HCT116 (cell line): ENCODE measurements around the gene NIM1K. TPM values are rescaled to one million over a fixed set of nuclear protein-coding genes. Genes with fewer than 3 reads are reported as not detected.

Experiments used
- ATAC-seq: fragments of 200-7000 bp; cut with Tn5 transposase; 2 replicates; pipeline ENCODE4 v1.9.1; 2020; ENCODE audit warnings: mild to moderate bottlenecking, moderate library complexity
- BruUV-seq: library from RNA; stranded (reverse); fragments of 400-500 nt; replicated peaks from 2 replicates; lab custom pipeline; 2021; lab: Mats Ljungman, UMichigan
- CTCF ChIA-PET: fragments of 300-600 bp; sonication (Branson Sonifier 250); formaldehyde crosslinking; loops from one replicate; lab custom pipeline; 2021; ENCODE audit warnings: antibody characterized with exemption; lab: Charles Lee
- POLR2A ChIA-PET: fragments of 300-600, 350-600 bp; sonication (Branson Sonifier 250); formaldehyde crosslinking; loops from one replicate; lab custom pipeline; 2021; ENCODE audit warnings: antibody characterized with exemption; lab: Charles Lee
- RAD21 ChIA-PET, 2 experiments: fragments of 300-600 bp; sonication (Branson Sonifier 250); formaldehyde crosslinking; loops; one replicate each; lab custom pipeline; 2023; ENCODE audit warnings: low total read pairs in 2 of 2; ENCODE audit not compliant: uncharacterized antibody in 2 of 2, unreplicated experiment in 2 of 2, low non-redundant PET in 1 of 2; lab: Charles Lee
- DNase-seq: peaks from one replicate; pipeline ENCODE4 v3.0.0-alpha.2; 2010; ENCODE audit warnings: low read depth, low spot score
- H2AFZ ChIP-seq: fragments of 200-600 bp; shearing (Covaris generic), sonication (generic); 2 replicates; pipeline ENCODE4 v1.6.1; 2017; ENCODE audit warnings: low read depth, mixed run types, mixed read lengths, antibody characterized with exemption, low read length; ENCODE audit not compliant: poor library complexity, severe bottlenecking
- H3K27ac ChIP-seq: 2 replicates; pipeline ENCODE4 v1.5.1; 2012; ENCODE audit warnings: low read depth, low read length
- H3K27me3 ChIP-seq: fragments of 200-600 bp; sonication (generic); 2 replicates; pipeline ENCODE4 v1.6.1; 2016; ENCODE audit warnings: mixed run types, low read length, mixed read lengths; ENCODE audit not compliant: insufficient read depth
- H3K36me3 ChIP-seq, 2 experiments: fragments of 200-500 bp in 1 of 2; fragments of 200-600 bp in 1 of 2; sonication (Bioruptor generic) in 1 of 2; sonication (generic) in 1 of 2; 2 replicates each; pipeline versions ENCODE4 v1.5.1 to v1.6.1; 2014 to 2016; ENCODE audit warnings: low read length in 2 of 2, inconsistent platforms in 1 of 2, mixed read lengths in 1 of 2, mixed run types in 1 of 2; ENCODE audit not compliant: insufficient read depth in 2 of 2, control insufficient read depth in 1 of 2
- H3K4me1 ChIP-seq, 2 experiments: fragments of 200-600 bp in 1 of 2; sonication (generic) in 1 of 2; 2 replicates each; pipeline versions ENCODE4 v1.5.1 to v1.6.1; 2012 to 2017; ENCODE audit warnings: low read length in 2 of 2, inconsistent platforms in 1 of 2, mild to moderate bottlenecking in 1 of 2, mixed read lengths in 1 of 2, mixed run types in 1 of 2, moderate library complexity in 1 of 2; ENCODE audit not compliant: insufficient read depth in 2 of 2, control insufficient read depth in 1 of 2
- H3K4me2 ChIP-seq: fragments of 200-600 bp; sonication (generic); 2 replicates; pipeline ENCODE4 v1.6.1; 2017; ENCODE audit warnings: mixed run types, low read length, mixed read lengths
- H3K4me3 ChIP-seq, 2 experiments: fragments of 200-600 bp in 1 of 2; sonication (generic) in 1 of 2; replicated peaks in 1 of 2; 2 replicates each; pipeline ENCODE4 v1.5.1; 2011 to 2016; ENCODE audit warnings: low read length in 2 of 2, control low read depth in 1 of 2, low read depth in 1 of 2, mild to moderate bottlenecking in 1 of 2, mixed read lengths in 1 of 2, mixed run types in 1 of 2
- H3K79me2 ChIP-seq: fragments of 200-600 bp; sonication (generic); 2 replicates; pipeline ENCODE4 v1.6.1; 2017; ENCODE audit warnings: mild to moderate bottlenecking, mixed run types, low read length, moderate library complexity, mixed read lengths; ENCODE audit not compliant: insufficient read depth
- H3K9ac ChIP-seq: fragments of 200-600 bp; sonication (generic); 2 replicates; pipeline ENCODE4 v1.6.1; 2016; ENCODE audit warnings: low read length, mixed read lengths
- H3K9me2 ChIP-seq: fragments of 200-600 bp; sonication (generic), shearing (Covaris generic); 2 replicates; pipeline ENCODE4 v1.6.1; 2017; ENCODE audit warnings: mixed run types, mild to moderate bottlenecking, moderate library complexity; ENCODE audit not compliant: insufficient read depth
- H3K9me3 ChIP-seq, 2 experiments: fragments of 200-500 bp in 1 of 2; fragments of 200-600 bp in 1 of 2; sonication (Bioruptor generic) in 1 of 2; sonication (generic) in 1 of 2; 2 replicates each; pipeline ENCODE4 v1.6.1; 2014 to 2017; ENCODE audit warnings: low read length in 2 of 2, mixed read lengths in 2 of 2, inconsistent platforms in 1 of 2, low read depth in 1 of 2, mild to moderate bottlenecking in 1 of 2, mixed run types in 1 of 2, moderate library complexity in 1 of 2; ENCODE audit not compliant: control insufficient read depth in 1 of 2, insufficient read depth in 1 of 2
- H4K20me1 ChIP-seq: fragments of 200-600 bp; sonication (generic), shearing (Covaris generic); 2 replicates; pipeline ENCODE4 v1.6.1; 2017; ENCODE audit warnings: mixed run types, mild to moderate bottlenecking, moderate library complexity; ENCODE audit not compliant: insufficient read depth
- CBX3 ChIP-seq: IDR thresholded peaks from 2 replicates; pipeline ENCODE4 v1.6.1; 2012; ENCODE audit warnings: low read depth
- CEBPB ChIP-seq: IDR thresholded peaks from 2 replicates; pipeline ENCODE4 v1.6.1; 2012; ENCODE audit warnings: low read depth
- EGR1 ChIP-seq: IDR thresholded peaks from 2 replicates; pipeline ENCODE4 v1.6.1; 2012; ENCODE audit warnings: low read depth
- ELF1 ChIP-seq: IDR thresholded peaks from 2 replicates; pipeline ENCODE4 v1.6.1; 2012; ENCODE audit warnings: low read depth, borderline replicate concordance
- EZH2 ChIP-seq: fragments of 200-600 bp; sonication (generic); IDR thresholded peaks from 2 replicates; pipeline ENCODE4 v1.6.1; 2017; ENCODE audit warnings: antibody characterized with exemption, mixed run types
- EZH2phosphoT487 ChIP-seq: fragments of 200-600 bp; IDR thresholded peaks from 2 replicates; pipeline ENCODE4 v1.6.1; 2018; ENCODE audit warnings: antibody characterized with exemption, borderline replicate concordance
- FOSL1 ChIP-seq: IDR thresholded peaks from 2 replicates; pipeline ENCODE4 v1.6.1; 2012; ENCODE audit warnings: low read depth
- JUND ChIP-seq: IDR thresholded peaks from 2 replicates; pipeline ENCODE4 v1.6.1; 2012
- POLR2A ChIP-seq: IDR thresholded peaks from 2 replicates; pipeline ENCODE4 v1.7.0; 2011; ENCODE audit warnings: borderline replicate concordance; ENCODE audit not compliant: insufficient read depth, insufficient read length; ENCODE audit errors: extremely low read depth
- POLR2AphosphoS5 ChIP-seq: IDR thresholded peaks from 2 replicates; pipeline ENCODE4 v1.6.1; 2011; ENCODE audit warnings: mild to moderate bottlenecking, low read depth, low read length, moderate library complexity
- RAD21 ChIP-seq: IDR thresholded peaks from 2 replicates; pipeline ENCODE4 v1.6.1; 2012; ENCODE audit warnings: low read depth, mild to moderate bottlenecking
- SP1 ChIP-seq: IDR thresholded peaks from 2 replicates; pipeline ENCODE4 v1.6.1; 2012; ENCODE audit warnings: low read depth
- SRF ChIP-seq: IDR thresholded peaks from 2 replicates; pipeline ENCODE4 v1.6.1; 2012; ENCODE audit warnings: low read depth
- TCF7L2 ChIP-seq: IDR thresholded peaks from 2 replicates; pipeline ENCODE4 v1.7.0; 2011; ENCODE audit warnings: borderline replicate concordance, inconsistent platforms; ENCODE audit not compliant: insufficient read depth, insufficient read length; ENCODE audit errors: extremely low read depth
- YY1 ChIP-seq: IDR thresholded peaks from 2 replicates; pipeline ENCODE4 v1.6.1; 2011; ENCODE audit warnings: low read length, low read depth, moderate library complexity, mild to moderate bottlenecking; ENCODE audit not compliant: insufficient replicate concordance; ENCODE audit errors: extremely low read depth
- ZFX ChIP-seq: fragments of 450-650 bp; IDR thresholded peaks from 2 replicates; pipeline ENCODE4 v1.6.1; 2017
- ZNF274 ChIP-seq: fragments of 200-500 bp; sonication (Bioruptor generic); IDR thresholded peaks from 2 replicates; pipeline ENCODE4 v1.6.1; 2014; ENCODE audit warnings: mild to moderate bottlenecking, low read depth, low read length, inconsistent platforms
- intact Hi-C: fragments of 100-400 bp; cut with micrococcal nuclease; formaldehyde crosslinking; loops from 2 replicates; pipeline ENCODE4 v1.10.0; 2022
- total RNA-seq: library from RNA; stranded (reverse); gene quantifications from one replicate; pipeline ENCODE4 v1.2.1, GENCODE V29; 2021; ENCODE audit not compliant: unreplicated experiment
- TF ChIP-seq, protein P1 (sequence below): IDR thresholded peaks from 2 replicates; pipeline ENCODE4 v1.6.1; 2011; ENCODE audit warnings: mild to moderate bottlenecking, low read length, moderate library complexity; ENCODE audit not compliant: insufficient replicate concordance; ENCODE audit errors: extremely low read depth
- TF ChIP-seq, protein P2 (sequence below): IDR thresholded peaks from 2 replicates; pipeline ENCODE4 v1.6.1; 2012
- TF ChIP-seq, protein P3 (sequence below), 3 experiments: fragments of 200-600 bp in 1 of 3; sonication (generic) in 1 of 3; IDR thresholded peaks in 2 of 3; conservative IDR thresholded peaks in 1 of 3; 2 replicates each; pipeline ENCODE4 v1.5.1; 2012 to 2017; ENCODE audit warnings: low read depth in 2 of 3, low read length in 2 of 3, antibody characterized with exemption in 1 of 3, borderline replicate concordance in 1 of 3, control low read depth in 1 of 3, mild to moderate bottlenecking in 1 of 3, mixed read lengths in 1 of 3, mixed run types in 1 of 3, moderate library complexity in 1 of 3; ENCODE audit not compliant: insufficient read depth in 1 of 3
- TF ChIP-seq, protein P4 (sequence below): IDR thresholded peaks from 2 replicates; pipeline ENCODE4 v1.6.1; 2012

The NIM1K gene
- total RNA-seq, 1 experiment from 2014 or later = 0.44 TPM

- CTCF ChIA-PET = interaction anchor here (0.9 to 1.6 kb wide), 2 partner anchors 8 to 171 kb away, joined by 3 to 6 read pairs; no protein-coding TSS in a partner anchor
- BruUV-seq = no TSS peak
- no peaks in the 10 kb centered on the region for H3K9me2 ChIP-seq
- peak within 1 kb of the TSS; percentile 71 for H3K27ac ChIP-seq
- peaks cover 11 to 32% of the 10 kb centered on the region in 2 experiments; a peak in 3 of 4 replicates for H3K4me1 ChIP-seq
- H3K9ac ChIP-seq = peak within 1 kb of the TSS; percentile 91
- intact Hi-C loops = loop anchor here (10.0 kb wide), 1 partner anchor 188 kb away; the partner anchor contains the start of gene ZNF131
- RAD21 ChIA-PET = no interaction called here
- peak within 1 kb of the TSS; percentile 89 for H3K4me2 ChIP-seq
- no peaks in the 10 kb centered on the region for H3K36me3 ChIP-seq
- peak; percentile 99 for DNase-seq
- H3K9me3 ChIP-seq = no peaks in the 10 kb centered on the region
- H3K79me2 ChIP-seq = peaks cover 48% of the 10 kb centered on the region
- H3K4me3 ChIP-seq = peak within 1 kb of the TSS; percentile 88 to 91
- ATAC-seq = peak; percentile 92
- H4K20me1 ChIP-seq = no peaks in the 10 kb centered on the region
- H2AFZ ChIP-seq = peak within 1 kb of the TSS; percentile 51
- POLR2A ChIA-PET = interaction anchor here (0.6 to 1.9 kb wide), 8 partner anchors 9 to 925 kb away, joined by 3 to 5 read pairs (median 4); partner anchors contain the start of genes TMEM267 and ZNF131
- no peaks in the 10 kb centered on the region for H3K27me3 ChIP-seq
- TF ChIP-seq, protein P1, sequence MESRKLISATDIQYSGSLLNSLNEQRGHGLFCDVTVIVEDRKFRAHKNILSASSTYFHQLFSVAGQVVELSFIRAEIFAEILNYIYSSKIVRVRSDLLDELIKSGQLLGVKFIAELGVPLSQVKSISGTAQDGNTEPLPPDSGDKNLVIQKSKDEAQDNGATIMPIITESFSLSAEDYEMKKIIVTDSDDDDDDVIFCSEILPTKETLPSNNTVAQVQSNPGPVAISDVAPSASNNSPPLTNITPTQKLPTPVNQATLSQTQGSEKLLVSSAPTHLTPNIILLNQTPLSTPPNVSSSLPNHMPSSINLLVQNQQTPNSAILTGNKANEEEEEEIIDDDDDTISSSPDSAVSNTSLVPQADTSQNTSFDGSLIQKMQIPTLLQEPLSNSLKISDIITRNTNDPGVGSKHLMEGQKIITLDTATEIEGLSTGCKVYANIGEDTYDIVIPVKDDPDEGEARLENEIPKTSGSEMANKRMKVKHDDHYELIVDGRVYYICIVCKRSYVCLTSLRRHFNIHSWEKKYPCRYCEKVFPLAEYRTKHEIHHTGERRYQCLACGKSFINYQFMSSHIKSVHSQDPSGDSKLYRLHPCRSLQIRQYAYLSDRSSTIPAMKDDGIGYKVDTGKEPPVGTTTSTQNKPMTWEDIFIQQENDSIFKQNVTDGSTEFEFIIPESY = peak; percentile 82
- TF ChIP-seq TCF7L2 = no peak
- no peak for TF ChIP-seq CEBPB
- TF ChIP-seq EZH2 = no peak
- TF ChIP-seq CBX3 = peak; percentile 69; the same call in 1 of the 2 replicates
- no peak for TF ChIP-seq EZH2phosphoT487
- TF ChIP-seq YY1 = no peak
- no peak for TF ChIP-seq JUND
- no peak for TF ChIP-seq EGR1
- TF ChIP-seq FOSL1 = no peak
- peak; percentile 52 for TF ChIP-seq POLR2A
- TF ChIP-seq, protein P2, sequence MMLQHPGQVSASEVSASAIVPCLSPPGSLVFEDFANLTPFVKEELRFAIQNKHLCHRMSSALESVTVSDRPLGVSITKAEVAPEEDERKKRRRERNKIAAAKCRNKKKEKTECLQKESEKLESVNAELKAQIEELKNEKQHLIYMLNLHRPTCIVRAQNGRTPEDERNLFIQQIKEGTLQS = no peak
- TF ChIP-seq SP1 = peak; percentile 90
- no peak; the same call in 1 of the 2 replicates for TF ChIP-seq ELF1
- TF ChIP-seq, protein P3, sequence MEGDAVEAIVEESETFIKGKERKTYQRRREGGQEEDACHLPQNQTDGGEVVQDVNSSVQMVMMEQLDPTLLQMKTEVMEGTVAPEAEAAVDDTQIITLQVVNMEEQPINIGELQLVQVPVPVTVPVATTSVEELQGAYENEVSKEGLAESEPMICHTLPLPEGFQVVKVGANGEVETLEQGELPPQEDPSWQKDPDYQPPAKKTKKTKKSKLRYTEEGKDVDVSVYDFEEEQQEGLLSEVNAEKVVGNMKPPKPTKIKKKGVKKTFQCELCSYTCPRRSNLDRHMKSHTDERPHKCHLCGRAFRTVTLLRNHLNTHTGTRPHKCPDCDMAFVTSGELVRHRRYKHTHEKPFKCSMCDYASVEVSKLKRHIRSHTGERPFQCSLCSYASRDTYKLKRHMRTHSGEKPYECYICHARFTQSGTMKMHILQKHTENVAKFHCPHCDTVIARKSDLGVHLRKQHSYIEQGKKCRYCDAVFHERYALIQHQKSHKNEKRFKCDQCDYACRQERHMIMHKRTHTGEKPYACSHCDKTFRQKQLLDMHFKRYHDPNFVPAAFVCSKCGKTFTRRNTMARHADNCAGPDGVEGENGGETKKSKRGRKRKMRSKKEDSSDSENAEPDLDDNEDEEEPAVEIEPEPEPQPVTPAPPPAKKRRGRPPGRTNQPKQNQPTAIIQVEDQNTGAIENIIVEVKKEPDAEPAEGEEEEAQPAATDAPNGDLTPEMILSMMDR (IDR thresholded peaks at IDR 0.05 in 2 of 3, conservative IDR thresholded peaks at IDR 0.05 in 1 of 3; ENCODE audit: borderline replicate concordance in 1 of 3, insufficient read depth in 1 of 3, low read depth in 2 of 3, low read length in 2 of 3) = peak in 1 of 3 experiments; percentile 10; a peak in 1 of 6 replicates
- peak; percentile 86 for TF ChIP-seq POLR2AphosphoS5
- peak; percentile 85 for TF ChIP-seq ZFX
- TF ChIP-seq, protein P4, sequence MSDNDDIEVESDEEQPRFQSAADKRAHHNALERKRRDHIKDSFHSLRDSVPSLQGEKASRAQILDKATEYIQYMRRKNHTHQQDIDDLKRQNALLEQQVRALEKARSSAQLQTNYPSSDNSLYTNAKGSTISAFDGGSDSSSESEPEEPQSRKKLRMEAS = peak; percentile 80
- no peak for TF ChIP-seq RAD21
- TF ChIP-seq SRF = no peak
- TF ChIP-seq ZNF274 = no peak
These were observed 121.2 kb downstream of the NIM1K start, which contains the start of gene HMGCS1 for GRCh38 chr5:43313035-43313853. Gene HMGCS1, minus strand, starts transcription at chr5:43313412. Its CDS starts 14,447 bp downstream, at chr5:43298965.
